Measurements from ENCODE around the gene TRIM13. TPM values are rescaled to one million over a fixed set of nuclear protein-coding genes. Genes with fewer than 3 reads are reported as not detected.
"Not testable (repeated sequence)": the region's sequence is repeated elsewhere in the genome, so short reads cannot be mapped to it uniquely, and the experiment has no call there.

TRIM13 gene
- total RNA-seq, 1 donor from 2014 or later = 54.4 TPM

DNA sequence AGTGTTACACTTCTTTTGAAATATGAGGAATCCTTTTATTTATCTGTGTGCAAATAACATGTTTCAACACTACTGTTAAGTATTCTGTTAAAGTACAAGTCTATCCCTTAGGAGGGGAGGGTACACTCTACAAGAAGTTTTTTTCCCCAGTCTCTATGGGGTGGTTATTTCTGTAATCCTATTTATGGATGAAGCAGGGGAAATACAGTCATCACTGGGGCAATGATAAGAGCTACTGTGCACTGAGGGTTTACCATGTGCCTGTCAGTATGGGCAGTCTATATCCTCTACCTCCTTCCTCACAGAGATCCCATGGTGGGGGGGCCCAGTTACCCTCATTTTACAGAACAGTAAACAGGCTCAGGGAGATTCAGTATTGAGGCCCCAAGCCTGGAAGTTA lies 16.6 kb upstream of the TRIM13 start:
- TF ChIP-seq CTCF (IDR thresholded peaks at IDR 0.05) = no peak
- ChIA-PET CTCF (interaction anchor here (1.3 kb wide), 1 partner anchor 1089 kb away, joined by 3 read pairs; no protein-coding TSS in a partner anchor), POLR2A (interaction anchor here (0.7 kb wide), 1 partner anchor 1085 kb away, joined by 3 read pairs; no protein-coding TSS in a partner anchor)
- Mint-ChIP-seq H3K9me3 (no peaks in the 10 kb centered on the region), H3K27me3 (no peaks in the 10 kb centered on the region), H3K36me3 (ENCODE audit: low read depth) (peaks cover 2% of the 10 kb centered on the region), H3K4me1 (peaks cover 2% of the 10 kb centered on the region), H3K27ac (no peak overlapping the region), H3K4me3 (no peak overlapping the region)
- no peak for DNase-seq
- ATAC-seq (ENCODE audit: low read depth) = no peak
- intact Hi-C loops (cut with micrococcal nuclease) = no loop called here

DNA sequence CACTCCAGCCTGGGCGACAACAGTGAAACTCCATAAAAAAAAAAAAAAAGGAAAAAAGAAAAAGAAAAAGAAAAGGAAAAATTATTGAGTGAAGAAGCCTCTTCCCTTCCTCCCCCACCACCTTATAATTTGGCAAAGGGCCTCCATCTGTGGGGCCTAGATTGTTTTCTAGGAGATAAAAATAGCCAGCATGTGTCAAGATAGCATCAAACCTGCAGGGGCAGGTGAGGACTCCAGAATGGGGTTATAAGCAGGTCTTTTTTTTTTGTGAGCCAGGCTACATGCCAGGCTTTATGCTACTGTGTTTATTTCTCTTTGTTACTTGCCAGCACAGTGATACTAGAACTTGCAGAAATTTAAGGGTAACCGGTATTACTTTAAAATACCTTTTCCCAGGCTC lies 11.7 kb upstream of the TRIM13 start:
- Mint-ChIP-seq H3K27ac (no peak overlapping the region), H3K9me3 (no peaks in the 10 kb centered on the region), H3K36me3 (ENCODE audit: low read depth) (peaks cover 2% of the 10 kb centered on the region), H3K4me1 (no peaks in the 10 kb centered on the region), H3K4me3 (no peak overlapping the region), H3K27me3 (no peaks in the 10 kb centered on the region)
- ChIA-PET POLR2A (interaction anchor here (0.7 kb wide), 2 partner anchors 699 to 940 kb away, joined by 4 to 5 read pairs; no protein-coding TSS in a partner anchor), CTCF (no interaction called here)
- TF ChIP-seq CTCF (IDR thresholded peaks at IDR 0.05) = no peak
- no peak for DNase-seq
- intact Hi-C loops (cut with micrococcal nuclease) = no loop called here
- no peak for ATAC-seq (ENCODE audit: low read depth)

DNA sequence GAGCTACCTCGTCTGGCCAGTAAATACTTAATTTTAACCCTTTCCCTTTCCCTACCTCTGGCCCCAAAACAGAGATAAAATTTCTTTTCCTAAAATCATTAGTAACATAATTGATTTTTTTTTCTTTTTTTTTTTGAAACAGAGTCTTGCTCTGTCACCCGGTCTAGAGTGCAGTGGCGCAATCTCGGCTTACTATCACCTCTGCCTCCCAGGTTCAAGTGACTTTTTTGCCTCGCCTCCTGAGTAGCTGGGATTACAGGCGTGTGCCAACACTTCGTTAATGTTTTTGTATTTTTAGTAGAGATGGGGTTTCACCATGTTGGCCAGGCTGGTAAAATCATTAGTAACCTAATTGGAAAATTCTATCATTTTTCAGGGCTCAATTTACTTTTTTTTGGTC lies 10.4 kb upstream of the TRIM13 start:
- peaks cover 5% of the 10 kb centered on the region for H3K36me3 Mint-ChIP-seq (ENCODE audit: low read depth)
- no peak overlapping the region for H3K27ac Mint-ChIP-seq
- no peak overlapping the region for H3K4me3 Mint-ChIP-seq
- peaks cover under 1% of the 10 kb centered on the region for H3K4me1 Mint-ChIP-seq
- no peaks in the 10 kb centered on the region for H3K9me3 Mint-ChIP-seq
- ATAC-seq (ENCODE audit: low read depth) (no peak), DNase-seq (no peak)
- ChIA-PET POLR2A (no interaction called here), CTCF (interaction anchor here (1.1 kb wide), 1 partner anchor 11 kb away, joined by 3 read pairs; the partner anchor contains the start of gene TRIM13)
- H3K27me3 Mint-ChIP-seq = no peaks in the 10 kb centered on the region
- intact Hi-C loops (cut with micrococcal nuclease) = no loop called here
- TF ChIP-seq CTCF (IDR thresholded peaks at IDR 0.05) = no peak

DNA sequence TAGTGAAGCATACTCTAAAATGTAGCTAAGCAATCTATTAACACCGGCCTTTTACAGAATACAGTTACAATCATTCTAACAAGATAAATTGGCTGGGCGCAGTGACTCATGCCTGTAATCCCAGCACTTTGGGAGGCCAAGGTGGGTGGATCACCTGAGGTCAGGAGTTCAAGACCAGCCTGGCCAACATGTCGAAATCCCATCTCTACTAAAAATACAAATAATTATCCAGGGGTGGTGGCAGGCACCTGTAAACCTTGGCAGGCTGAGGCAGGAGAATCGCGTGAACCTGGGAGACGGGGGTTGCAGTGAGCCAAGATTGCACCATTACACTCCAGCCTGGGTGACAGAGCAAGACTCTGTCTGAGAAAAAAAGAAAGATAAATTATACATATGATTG lies 6.2 kb upstream of the TRIM13 start:
- POLR2A ChIA-PET; H3K27ac Mint-ChIP-seq; H3K27me3 Mint-ChIP-seq; H3K9me3 Mint-ChIP-seq; CTCF ChIA-PET; H3K4me1 Mint-ChIP-seq; ATAC-seq (ENCODE audit: low read depth); H3K36me3 Mint-ChIP-seq (ENCODE audit: low read depth); DNase-seq; H3K4me3 Mint-ChIP-seq; intact Hi-C loops (cut with micrococcal nuclease): not testable (repeated sequence)

GRCh38 chr13:49993111-49993510 lies 3.7 kb upstream of the TRIM13 start:
- TF ChIP-seq CTCF (IDR thresholded peaks at IDR 0.05) = no peak
- H3K4me3 Mint-ChIP-seq = no peak overlapping the region
- ChIA-PET CTCF (no interaction called here), POLR2A (interaction anchor here (0.5 to 1.4 kb wide), 2 partner anchors 50 to 76 kb away, joined by 3 to 4 read pairs; no protein-coding TSS in a partner anchor)
- no peaks in the 10 kb centered on the region for H3K27me3 Mint-ChIP-seq
- H3K36me3 Mint-ChIP-seq (ENCODE audit: low read depth) = peaks cover 15% of the 10 kb centered on the region
- H3K4me1 Mint-ChIP-seq = peaks cover 20% of the 10 kb centered on the region
- H3K9me3 Mint-ChIP-seq = no peaks in the 10 kb centered on the region
- ATAC-seq (ENCODE audit: low read depth) (no peak), DNase-seq (no peak)
- intact Hi-C loops (cut with micrococcal nuclease) = no loop called here
- H3K27ac Mint-ChIP-seq = no peak overlapping the region

DNA sequence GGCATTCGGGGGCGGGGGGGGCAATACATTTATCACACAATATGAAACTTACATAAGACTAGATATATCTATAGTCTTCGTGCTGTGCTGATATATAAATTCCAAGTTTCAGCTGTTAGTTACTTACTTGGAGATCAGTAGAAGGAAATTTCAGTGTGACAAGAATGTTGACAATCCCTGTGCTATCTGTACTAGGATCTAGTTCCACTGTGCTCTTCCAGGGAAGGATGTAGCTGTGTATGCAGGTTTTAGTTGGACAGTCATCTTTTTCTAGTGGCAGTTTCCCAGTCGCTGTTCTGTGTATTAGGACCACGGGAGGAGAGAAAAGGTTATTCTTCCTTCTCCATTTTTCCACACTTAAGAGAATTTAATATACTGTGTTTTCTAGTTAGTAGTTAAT lies 3.2 kb upstream of the TRIM13 start:
- no peak for TF ChIP-seq CTCF (IDR thresholded peaks at IDR 0.05)
- Mint-ChIP-seq H3K9me3 (no peaks in the 10 kb centered on the region), H3K4me1 (peaks cover 25% of the 10 kb centered on the region), H3K4me3 (no peak overlapping the region), H3K27me3 (no peaks in the 10 kb centered on the region), H3K27ac (no peak overlapping the region), H3K36me3 (ENCODE audit: low read depth) (peaks cover 20% of the 10 kb centered on the region)
- CTCF ChIA-PET = no interaction called here
- POLR2A ChIA-PET = interaction anchor here (1.4 kb wide), 1 partner anchor 76 kb away, joined by 4 read pairs; no protein-coding TSS in a partner anchor
- DNase-seq (no peak), ATAC-seq (ENCODE audit: low read depth) (no peak)
- intact Hi-C loops (cut with micrococcal nuclease) = no loop called here
